NCI-H526 (cell line): ENCODE measurements around the gene ZNF710.
"Not testable (repeated sequence)": the region's sequence is repeated elsewhere in the genome, so short reads cannot be mapped to it uniquely, and the experiment has no call there.

Source experiments
- DNase-seq, 2 experiments: peaks; one replicate each; lab custom pipeline; 2025; lab: John Stamatoyannopoulos, UW

ZNF710 gene, protein sequence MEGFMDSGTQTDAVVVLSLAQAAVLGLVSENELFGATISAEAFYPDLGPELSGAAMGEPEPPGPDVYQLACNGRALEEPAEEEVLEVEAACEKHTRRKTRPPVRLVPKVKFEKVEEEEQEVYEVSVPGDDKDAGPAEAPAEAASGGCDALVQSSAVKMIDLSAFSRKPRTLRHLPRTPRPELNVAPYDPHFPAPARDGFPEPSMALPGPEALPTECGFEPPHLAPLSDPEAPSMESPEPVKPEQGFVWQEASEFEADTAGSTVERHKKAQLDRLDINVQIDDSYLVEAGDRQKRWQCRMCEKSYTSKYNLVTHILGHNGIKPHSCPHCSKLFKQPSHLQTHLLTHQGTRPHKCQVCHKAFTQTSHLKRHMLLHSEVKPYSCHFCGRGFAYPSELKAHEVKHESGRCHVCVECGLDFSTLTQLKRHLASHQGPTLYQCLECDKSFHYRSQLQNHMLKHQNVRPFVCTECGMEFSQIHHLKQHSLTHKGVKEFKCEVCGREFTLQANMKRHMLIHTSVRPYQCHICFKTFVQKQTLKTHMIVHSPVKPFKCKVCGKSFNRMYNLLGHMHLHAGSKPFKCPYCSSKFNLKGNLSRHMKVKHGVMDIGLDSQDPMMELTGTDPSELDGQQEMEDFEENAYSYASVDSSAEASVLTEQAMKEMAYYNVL

GRCh38 chr15:90001062-90001682 lies at the start of gene ZNF710:
TSS of gene ZNF710 (plus strand) at chr15:90001324. CDS start at chr15:90067138, 65,814 bp downstream.
- DNase-seq = peak; percentile 39 to 76

DNA sequence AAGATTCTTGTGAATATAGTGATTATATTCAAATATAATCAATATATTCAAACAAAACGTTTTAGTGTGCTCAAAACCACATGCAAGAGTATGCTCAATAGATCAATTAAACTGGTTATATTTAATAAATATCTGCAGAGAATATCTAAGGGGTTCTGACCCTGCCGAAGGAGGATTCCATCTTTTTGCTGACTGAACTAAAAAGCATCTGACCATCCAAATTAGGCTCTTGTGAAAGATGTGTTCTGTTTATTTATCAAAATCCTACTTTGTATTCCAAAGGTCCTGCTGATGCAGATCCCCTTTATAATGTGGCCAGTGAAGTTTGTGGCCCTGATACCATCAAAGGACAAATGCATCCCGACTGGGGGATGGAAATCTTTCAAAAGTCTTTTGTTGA lies 46.6 kb upstream of the ZNF710 start:
- no peak for DNase-seq

DNA sequence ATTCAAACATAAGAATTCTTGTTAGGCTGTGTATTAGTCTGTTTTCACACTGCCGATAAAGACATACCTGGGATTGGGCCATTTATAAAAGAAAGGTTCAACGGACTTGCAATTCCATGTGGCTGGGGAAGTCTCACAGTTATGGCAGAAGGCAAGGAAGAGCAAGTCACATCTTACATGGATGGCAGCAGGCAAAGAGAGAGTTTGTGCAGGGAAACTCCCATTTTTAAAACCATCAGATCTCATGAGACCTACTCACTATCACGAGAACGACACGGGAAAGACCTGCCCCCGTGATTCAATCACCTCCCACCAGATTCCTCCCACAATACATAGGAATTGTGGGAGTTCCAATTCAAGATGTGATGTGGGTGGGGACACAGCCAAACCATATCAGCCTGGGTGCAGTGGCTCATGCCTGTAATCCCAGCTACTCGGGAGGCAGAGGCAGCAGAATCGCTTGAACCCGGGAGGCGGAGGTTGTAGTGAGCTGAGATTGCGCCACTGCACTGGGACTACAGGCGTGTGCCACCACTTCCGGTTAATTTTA lies 45.6 kb upstream of the ZNF710 start:
- not testable (repeated sequence) for DNase-seq

DNA sequence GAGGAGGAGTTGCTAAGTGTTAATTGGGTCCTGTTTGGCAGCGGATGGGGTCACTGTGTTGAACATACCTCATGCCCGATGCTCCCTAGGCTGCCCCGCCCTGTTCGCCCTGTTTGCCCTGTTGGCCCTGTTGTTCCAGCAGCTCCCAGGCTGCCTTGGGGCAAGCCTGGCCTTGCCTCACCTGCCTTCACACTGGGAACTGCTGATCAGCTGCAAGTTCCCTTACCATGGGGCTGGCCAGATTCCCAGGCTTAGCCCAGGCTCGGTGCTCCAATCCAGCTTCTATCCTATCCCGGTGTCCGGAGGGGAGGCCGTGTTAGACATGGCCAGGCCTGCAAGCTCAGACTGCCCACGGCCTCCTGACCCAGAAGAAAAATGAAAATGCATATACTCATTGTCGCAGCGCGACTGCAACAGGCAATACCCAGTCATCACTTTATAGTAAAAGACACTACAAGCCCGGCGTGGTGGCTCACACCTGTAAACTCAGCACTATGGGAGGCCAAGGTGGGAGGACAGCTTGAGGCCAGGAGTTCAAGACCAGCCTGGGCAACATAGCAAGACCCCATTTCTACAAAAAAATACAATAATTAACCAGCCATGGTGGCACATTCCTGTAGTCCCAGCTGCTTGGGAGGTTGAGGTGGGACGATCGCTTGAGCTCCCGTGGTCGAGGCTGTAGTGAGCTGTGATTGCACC lies 42.9 kb upstream of the ZNF710 start:
- peak in 1 of 2 experiments; percentile 60 for DNase-seq

DNA sequence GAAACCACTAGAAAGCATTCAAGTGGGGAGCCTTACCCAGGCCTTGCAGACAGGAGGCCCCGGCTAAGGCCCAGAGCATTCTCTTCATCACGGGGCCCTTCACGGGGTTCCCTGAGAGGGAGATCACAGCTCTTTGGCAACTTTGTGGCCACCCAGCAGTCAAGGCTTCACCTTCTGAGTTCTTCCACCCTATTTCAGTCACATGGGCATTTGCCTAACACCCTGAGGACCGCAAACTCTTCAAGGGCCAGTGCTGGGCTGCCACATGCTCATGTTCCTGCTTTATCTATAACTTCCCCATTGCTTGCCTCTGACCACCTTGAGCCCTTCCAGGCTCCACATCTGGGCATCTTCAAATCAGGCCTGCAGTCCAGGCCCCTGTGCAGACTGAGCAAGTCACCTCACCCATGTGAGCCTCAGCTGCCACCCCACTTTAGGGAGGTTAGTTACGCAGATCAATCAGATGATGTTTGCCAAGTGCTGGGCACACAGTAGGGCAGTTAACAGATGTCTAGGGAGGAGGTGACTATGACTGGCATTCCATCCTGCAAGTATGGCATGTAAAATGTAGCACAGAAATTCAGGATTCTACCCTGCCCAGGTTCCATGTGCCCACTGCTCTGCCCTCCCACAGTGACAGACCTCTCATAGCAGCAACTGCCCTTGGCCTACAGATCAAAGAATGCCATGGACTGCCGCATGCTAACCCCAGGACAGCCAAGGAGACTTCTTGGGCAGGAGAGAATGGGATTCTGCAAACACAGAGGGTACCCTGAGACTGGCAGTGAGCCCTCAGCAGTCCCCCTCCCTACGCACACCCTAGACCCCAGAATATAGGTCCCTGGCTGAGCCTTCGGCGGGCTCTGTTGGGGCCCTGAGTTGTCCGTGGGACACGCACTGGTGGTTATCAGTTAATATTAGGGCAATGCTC lies 37.6 kb upstream of the ZNF710 start:
- no peak for DNase-seq

DNA sequence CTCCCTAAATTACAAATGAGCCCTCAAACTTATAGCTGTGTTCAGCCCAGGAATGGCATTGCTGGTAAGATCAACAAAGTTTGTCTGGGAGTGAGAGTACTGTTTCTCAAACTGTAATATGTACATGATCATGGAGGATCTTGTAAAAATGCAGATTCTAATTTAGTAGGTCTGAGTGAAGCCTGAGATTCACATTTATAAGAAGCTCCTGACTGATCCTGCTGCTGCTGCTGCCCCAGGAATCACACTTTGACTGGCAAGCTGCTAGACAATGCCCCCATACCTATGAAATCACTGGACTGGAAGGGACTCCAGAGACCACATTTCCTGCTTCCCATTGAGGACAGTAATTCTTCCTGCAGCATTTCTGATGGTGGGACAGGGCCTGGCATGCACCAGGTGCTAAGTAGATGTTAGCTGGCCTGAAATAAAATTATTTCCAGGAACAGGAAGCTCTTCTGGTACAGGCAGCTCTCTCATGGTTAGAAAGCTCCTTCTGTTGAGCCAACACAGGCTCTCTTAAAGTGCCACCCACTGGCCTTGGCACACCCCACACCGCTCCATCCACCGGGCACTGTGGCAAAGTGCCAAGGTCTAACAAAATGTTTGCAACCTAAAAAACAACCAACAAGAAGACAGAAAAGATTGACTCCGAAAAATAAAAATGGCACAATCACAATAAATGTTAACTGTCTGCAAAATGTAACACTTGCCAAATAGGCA lies 36.7 kb upstream of the ZNF710 start:
- no peak for DNase-seq

GRCh38 chr15:89967881-89968280 lies 33.2 kb upstream of the ZNF710 start:
- DNase-seq = no peak

DNA sequence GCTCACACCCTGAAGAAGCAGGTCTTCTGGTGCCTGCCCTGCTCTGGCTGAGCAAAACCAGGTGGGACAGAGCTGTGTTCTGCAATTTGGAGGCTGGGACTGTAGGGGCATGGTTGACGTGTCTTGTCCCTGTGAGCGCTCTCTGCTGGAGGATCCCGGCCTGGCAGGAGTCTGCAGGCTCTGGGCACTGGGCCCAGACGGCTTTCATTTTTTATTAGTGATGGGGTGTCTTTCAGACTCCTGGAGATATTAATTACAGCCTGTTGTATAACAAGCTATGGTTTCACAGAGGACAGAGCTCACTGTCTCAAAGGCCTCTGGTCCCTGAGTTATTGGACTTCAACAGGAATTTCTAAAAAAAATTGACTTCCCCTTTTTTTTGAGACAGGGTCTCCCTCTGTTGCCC lies 29.5 kb upstream of the ZNF710 start:
- DNase-seq = peak; percentile 54 to 82

DNA sequence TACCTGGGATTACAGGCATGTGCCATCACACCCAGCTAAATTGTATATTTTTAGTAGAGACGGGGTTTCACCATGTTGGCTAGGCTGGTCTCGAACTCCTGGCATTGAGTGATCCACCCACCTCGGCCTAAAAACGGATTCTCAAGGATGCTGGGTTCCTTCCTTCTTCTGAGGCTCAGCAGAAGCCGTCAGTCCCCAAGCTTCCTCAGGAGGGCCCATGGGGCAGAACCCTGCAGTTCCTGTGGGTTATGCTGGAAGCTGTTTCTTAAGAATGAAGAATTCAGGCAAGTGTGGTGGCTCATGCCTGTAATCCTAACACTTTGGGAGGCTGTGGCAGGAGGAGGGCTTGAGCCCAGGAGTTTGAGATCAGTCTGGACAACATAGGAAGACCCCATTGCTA lies 29.0 kb upstream of the ZNF710 start:
- DNase-seq = no peak

DNA sequence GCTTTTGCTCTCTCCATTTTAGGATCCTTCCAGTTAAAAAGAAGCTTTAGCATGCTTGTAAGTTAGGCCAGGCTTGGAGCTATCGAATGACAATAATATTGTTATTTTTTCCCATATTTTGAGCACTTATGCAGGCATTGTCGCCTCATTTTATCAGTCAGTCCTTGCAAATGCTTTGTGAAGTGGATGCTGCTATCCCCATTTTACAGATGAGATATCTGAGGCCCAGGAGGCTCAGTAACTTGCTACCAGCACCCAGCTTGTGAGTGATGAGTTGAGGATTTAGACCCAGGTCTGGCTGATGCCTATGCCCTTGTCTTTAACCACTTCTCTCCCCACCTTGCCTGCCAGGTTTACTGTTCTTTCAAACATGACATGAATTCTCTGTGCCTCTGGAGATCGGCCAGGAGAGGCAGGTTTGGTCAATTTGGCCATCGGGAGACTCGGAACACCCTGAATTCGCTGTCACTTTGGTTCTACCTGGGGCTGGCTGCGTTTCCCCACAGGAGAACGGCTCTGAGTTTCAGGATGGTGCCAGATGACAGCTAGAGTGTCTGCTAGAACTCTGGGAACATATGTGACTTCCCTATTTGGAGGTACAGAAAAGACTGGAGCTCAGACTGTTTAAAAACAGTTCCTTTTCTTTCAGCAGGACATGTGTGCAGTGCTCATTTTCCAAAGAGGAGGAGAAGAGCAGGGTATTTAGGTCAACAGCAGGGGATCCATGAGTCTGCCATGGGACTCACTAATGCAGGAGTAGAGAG lies 25.5 kb upstream of the ZNF710 start:
- no peak for DNase-seq

DNA sequence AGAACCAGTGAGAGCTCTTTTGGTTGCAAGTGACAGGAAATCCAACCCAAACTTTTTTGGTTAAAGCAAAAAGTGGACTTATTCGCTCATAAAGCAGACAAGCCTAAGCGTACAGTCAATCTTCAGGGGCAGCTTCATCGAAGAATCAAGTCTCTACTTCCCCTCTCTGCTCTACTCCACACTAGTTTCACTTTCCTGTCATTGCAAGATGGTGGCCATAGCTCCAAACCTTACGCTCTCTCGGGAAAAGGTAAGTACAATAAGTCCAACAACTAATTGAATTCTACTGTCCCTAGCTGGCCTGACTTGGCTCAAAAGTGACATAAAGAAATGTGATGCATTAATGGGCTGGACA lies 24.9 kb upstream of the ZNF710 start:
- DNase-seq = no peak

DNA sequence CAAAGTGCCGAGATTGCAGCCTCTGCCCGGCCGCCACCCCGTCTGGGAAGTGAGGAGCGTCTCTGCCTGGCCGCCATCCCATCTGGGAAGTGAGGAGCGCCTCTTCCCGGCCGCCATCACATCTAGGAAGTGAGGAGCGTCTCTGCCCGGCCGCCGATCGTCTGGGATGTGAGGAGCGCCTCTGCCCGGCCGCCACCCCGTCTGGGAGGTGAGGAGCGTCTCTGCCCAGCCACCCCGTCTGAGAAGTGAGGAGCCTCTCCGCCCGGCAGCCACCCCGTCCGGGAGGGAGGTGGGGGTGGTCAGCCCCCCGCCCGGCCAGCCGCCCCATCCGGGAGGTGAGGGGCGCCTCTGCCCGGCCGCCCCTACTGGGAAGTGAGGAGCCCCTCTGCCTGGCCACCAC lies 23.3 kb upstream of the ZNF710 start:
- DNase-seq = not testable (repeated sequence)

- no peak for DNase-seq
These were observed 22.2 kb upstream of the ZNF710 start for GRCh38 chr15:89978914-89979313.

DNA sequence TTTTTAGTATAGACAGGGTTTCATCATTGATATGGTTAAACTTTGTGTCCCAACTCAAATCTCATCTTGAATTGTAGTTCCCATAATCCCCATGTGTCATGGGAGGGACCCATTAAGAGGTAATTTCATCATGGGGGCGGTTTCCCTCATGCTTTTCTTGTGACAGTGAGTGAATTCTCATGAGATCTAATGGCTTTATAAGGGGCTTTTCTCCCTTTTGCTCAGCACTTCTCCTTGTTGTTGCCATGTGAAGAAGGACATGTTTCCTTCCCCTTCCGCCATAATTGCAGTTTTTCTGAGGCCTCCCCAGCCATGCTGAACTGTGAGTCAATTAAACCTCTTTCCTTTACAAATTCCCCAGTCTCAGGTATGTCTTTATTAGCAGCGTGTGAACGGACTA lies 20.2 kb upstream of the ZNF710 start:
- no peak for DNase-seq

GRCh38 chr15:89982315-89983055 lies 18.6 kb upstream of the ZNF710 start:
- DNase-seq = no peak

- DNase-seq = no peak
These were observed 17.1 kb upstream of the ZNF710 start for GRCh38 chr15:89984001-89984400.

- no peak for DNase-seq
These were observed 16.6 kb upstream of the ZNF710 start for GRCh38 chr15:89984421-89985010.

- DNase-seq = no peak
These were observed 16.0 kb upstream of the ZNF710 start for GRCh38 chr15:89985111-89985510.

- DNase-seq = no peak
These were observed 9.8 kb upstream of the ZNF710 start for GRCh38 chr15:89991312-89991711.
